Adrenal gland (tissue), 5 donors: ENCODE data around the gene DNASE2.
"Not testable (repeated sequence)": the region's sequence is repeated elsewhere in the genome, so short reads cannot be mapped to it uniquely, and the experiment has no call there.

ENCODE experiments used
- POLR2A ChIP-seq, 2 donors: fragments of 450-650 bp; IDR thresholded peaks; one replicate each; pipeline ENCODE4 v1.6.1; 2017; ENCODE audit warnings: antibody characterized with exemption in 2 of 2, mild to moderate bottlenecking in 2 of 2, moderate library complexity in 1 of 2
- TF ChIP-seq, protein P1 (sequence below), 6 experiments: fragments of 450-650 bp in 4 of 6; fragments of 200-600 bp in 2 of 6; sonication (generic) in 1 of 6; IDR thresholded peaks; 1 replicate in 5 of 6; 2 replicates in 1 of 6; pipeline versions ENCODE4 v1.5.1 to v1.8.0; 2016 to 2021; ENCODE audit warnings: antibody characterized with exemption in 6 of 6, mild to moderate bottlenecking in 2 of 6, moderate library complexity in 1 of 6
- donor health status: DM: no; HTN: no; CAD: no.

DNA sequence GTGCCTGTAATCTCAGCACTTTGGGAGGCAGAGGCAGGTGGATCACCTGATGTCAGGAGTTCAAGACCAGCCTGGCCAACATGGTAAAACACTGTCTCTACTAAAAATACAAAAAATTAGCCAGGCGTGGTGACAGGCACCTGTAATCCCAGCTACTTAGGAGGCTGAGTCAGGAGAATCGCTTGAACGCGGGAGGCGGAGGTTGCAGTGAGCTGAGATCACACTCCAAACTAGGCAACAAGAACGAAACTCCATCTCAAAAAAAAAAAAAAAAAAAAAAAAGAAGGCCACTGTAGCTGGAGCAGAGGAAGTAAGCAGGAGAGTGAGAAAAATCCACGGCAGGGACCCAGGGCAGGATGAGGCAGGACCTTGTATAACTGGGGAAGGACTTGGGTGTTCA is 34.6 kb downstream of the DNASE2 start:
- TF ChIP-seq POLR2A (IDR thresholded peaks at IDR 0.05) = not testable (repeated sequence)
- TF ChIP-seq, protein P1, sequence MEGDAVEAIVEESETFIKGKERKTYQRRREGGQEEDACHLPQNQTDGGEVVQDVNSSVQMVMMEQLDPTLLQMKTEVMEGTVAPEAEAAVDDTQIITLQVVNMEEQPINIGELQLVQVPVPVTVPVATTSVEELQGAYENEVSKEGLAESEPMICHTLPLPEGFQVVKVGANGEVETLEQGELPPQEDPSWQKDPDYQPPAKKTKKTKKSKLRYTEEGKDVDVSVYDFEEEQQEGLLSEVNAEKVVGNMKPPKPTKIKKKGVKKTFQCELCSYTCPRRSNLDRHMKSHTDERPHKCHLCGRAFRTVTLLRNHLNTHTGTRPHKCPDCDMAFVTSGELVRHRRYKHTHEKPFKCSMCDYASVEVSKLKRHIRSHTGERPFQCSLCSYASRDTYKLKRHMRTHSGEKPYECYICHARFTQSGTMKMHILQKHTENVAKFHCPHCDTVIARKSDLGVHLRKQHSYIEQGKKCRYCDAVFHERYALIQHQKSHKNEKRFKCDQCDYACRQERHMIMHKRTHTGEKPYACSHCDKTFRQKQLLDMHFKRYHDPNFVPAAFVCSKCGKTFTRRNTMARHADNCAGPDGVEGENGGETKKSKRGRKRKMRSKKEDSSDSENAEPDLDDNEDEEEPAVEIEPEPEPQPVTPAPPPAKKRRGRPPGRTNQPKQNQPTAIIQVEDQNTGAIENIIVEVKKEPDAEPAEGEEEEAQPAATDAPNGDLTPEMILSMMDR (IDR thresholded peaks at IDR 0.05) = not testable (repeated sequence)
